GM12878 (cell line): ENCODE data around the gene FAM117B. TPM values are rescaled to one million over a fixed set of nuclear protein-coding genes. Genes with fewer than 3 reads are reported as not detected.
"Not testable (repeated sequence)": the region's sequence is repeated elsewhere in the genome, so short reads cannot be mapped to it uniquely, and the experiment has no call there.

Experiments
- ATAC-seq: fragments of 200-7000 bp; cut with Tn5 transposase; 3 replicates; pipeline ENCODE4 v1.9.1; 2020; ENCODE audit warnings: mild to moderate bottlenecking, moderate library complexity
- BruUV-seq: library from RNA; stranded (reverse); fragments of 400-500 nt; replicated peaks from 2 replicates; lab custom pipeline; 2021; lab: Mats Ljungman, UMichigan
- CTCF ChIA-PET: fragments of 300-600 bp; sonication (Branson Sonifier 250); formaldehyde crosslinking; extraction: SDS; loops from one replicate; lab custom pipeline; 2021; ENCODE audit warnings: inconsistent platforms; lab: Yijun Ruan, JAX
- POLR2A ChIA-PET: fragments of 350-600 bp; formaldehyde crosslinking; extraction: SDS; loops from one replicate; lab custom pipeline; 2021; ENCODE audit warnings: inconsistent platforms; lab: Charles Lee
- RAD21 ChIA-PET: fragments of 300-600 bp; sonication (Branson Sonifier 250); formaldehyde crosslinking; loops from one replicate; lab custom pipeline; 2023; ENCODE audit warnings: antibody characterized with exemption; ENCODE audit not compliant: unreplicated experiment; lab: Charles Lee
- SMC1A ChIA-PET: fragments of 300-600 bp; sonication (Branson Sonifier 250); formaldehyde crosslinking; loops from one replicate; lab custom pipeline; 2023; ENCODE audit not compliant: unreplicated experiment, uncharacterized antibody; lab: Charles Lee
- DNase-seq: peaks from one replicate; pipeline ENCODE4 v3.0.0-alpha.2; 2011; ENCODE audit warnings: low read depth, low spot score
- FAIRE-seq: peaks from 3 replicates; lab custom pipeline; 2011; peaks lifted over from hg19 to GRCh38; lab: Jason Lieb, UNC
- H2AFZ ChIP-seq: 2 replicates; pipeline ENCODE4 v1.6.0; 2011; ENCODE audit warnings: low read depth, low read length, control low read depth; ENCODE audit not compliant: control insufficient read depth
- H3K27ac ChIP-seq: 2 replicates; pipeline ENCODE4 v1.5.1; 2011; ENCODE audit warnings: control low read depth; ENCODE audit not compliant: control insufficient read depth, insufficient read depth
- H3K27me3 ChIP-seq, 2 experiments: replicated peaks in 1 of 2; 2 replicates each; pipeline versions ENCODE4 v1.6.0 to v1.6.1; 2011; ENCODE audit warnings: low read length in 1 of 2; ENCODE audit not compliant: control insufficient read depth in 2 of 2, insufficient read depth in 2 of 2
- H3K36me3 ChIP-seq, 2 experiments: 2 replicates each; pipeline ENCODE4 v1.5.1; 2011; ENCODE audit warnings: low read length in 1 of 2; ENCODE audit not compliant: control insufficient read depth in 2 of 2, insufficient read depth in 2 of 2
- H3K4me1 ChIP-seq: 2 replicates; pipeline ENCODE4 v1.6.1; 2011; ENCODE audit warnings: mild to moderate bottlenecking, low read length, moderate library complexity, mixed read lengths; ENCODE audit not compliant: control insufficient read depth, insufficient read depth
- H3K4me2 ChIP-seq: 2 replicates; pipeline ENCODE4 v1.6.0; 2011; ENCODE audit warnings: control low read depth; ENCODE audit not compliant: control insufficient read depth, insufficient read depth
- H3K4me3 ChIP-seq: fragments of 200-600 bp; sonication (generic); 2 replicates; pipeline ENCODE4 v1.5.1; 2016
- H3K79me2 ChIP-seq: 2 replicates; pipeline ENCODE4 v1.6.0; 2011; ENCODE audit warnings: low read length; ENCODE audit not compliant: control insufficient read depth, insufficient read depth
- H3K9ac ChIP-seq: 2 replicates; pipeline ENCODE4 v1.8.0; 2011; ENCODE audit warnings: low read length, control low read depth, mixed read lengths; ENCODE audit not compliant: control insufficient read depth, insufficient read depth
- H3K9me3 ChIP-seq: replicated peaks from 3 replicates; pipeline ENCODE4 v1.5.1; 2011; ENCODE audit warnings: mild to moderate bottlenecking, low read length; ENCODE audit not compliant: control insufficient read depth, insufficient read depth
- H4K20me1 ChIP-seq: 2 replicates; pipeline ENCODE4 v1.6.0; 2011; ENCODE audit not compliant: control insufficient read depth, insufficient read depth
- MYB ChIP-seq: fragments of 150-350 bp; IDR thresholded peaks from 2 replicates; pipeline ENCODE4 v1.6.1; 2014; ENCODE audit warnings: mild to moderate bottlenecking, low read depth, low read length, borderline replicate concordance
- RAD51 ChIP-seq: fragments of 450-650 bp; IDR thresholded peaks from 2 replicates; pipeline ENCODE4 v1.6.1; 2016; ENCODE audit warnings: moderate library complexity, mild to moderate bottlenecking, inconsistent platforms
- ZBED1 ChIP-seq: IDR thresholded peaks from 2 replicates; pipeline ENCODE4 v1.6.1; 2016; ENCODE audit warnings: borderline replicate concordance
- WGBS: methylation state at CpG from one replicate; pipeline ENCODE4 v1.1.6; 2016; ENCODE audit warnings: low lambda C conversion rate; ENCODE audit not compliant: insufficient replicate concordance, insufficient coverage; ENCODE audit errors: missing lambda C conversion rate; 5-methylcytosine and 5-hydroxymethylcytosine counted together
- in situ Hi-C: fragments of 300-500 bp; cut with MboI; formaldehyde crosslinking; loops from 9 replicates; pipeline ENCODE4 v1.14.3; 2018; ENCODE audit warnings: mixed read lengths
- intact Hi-C: fragments of 100-400 bp; cut with micrococcal nuclease; formaldehyde crosslinking; loops from one replicate; pipeline ENCODE4 v1.14.2; 2022; ENCODE audit not compliant: unreplicated experiment
- polyA plus RNA-seq, 11 experiments: library from polyadenylated mRNA; depleted of rRNA in 4 of 11; unstranded in 6 of 11; stranded (reverse) in 5 of 11; fragments of >200 nt; fragmentation: Nextera tagmentation in 4 of 11; fragmentation: Illumina TruSeq in 1 of 11; extraction: Ambion mirVana in 4 of 11; extraction: Trizol in 1 of 11; gene quantifications; 1 replicate in 1 of 11; 2 replicates in 10 of 11; pipeline versions ENCODE4 v1.2.1 to v1.2.3, GENCODE V29; 2011 to 2016; ENCODE audit warnings: inconsistent platforms in 2 of 11, missing spikeins in 2 of 11, low read depth in 1 of 11
- total RNA-seq, 4 experiments: library from RNA; depleted of rRNA in 3 of 4; stranded (reverse); fragments of >200 nt in 3 of 4; fragmentation: Illumina TruSeq in 1 of 4; extraction: Trizol in 1 of 4; gene quantifications; 2 replicates each; pipeline versions ENCODE4 v1.2.1 to v1.2.3, GENCODE V29; 2013 to 2021
- TF ChIP-seq, protein P1 (sequence below): IDR thresholded peaks from 2 replicates; pipeline ENCODE4 v1.6.1; 2011; ENCODE audit warnings: borderline replicate concordance, low read depth, mild to moderate bottlenecking, moderate library complexity, low read length; ENCODE audit not compliant: insufficient read depth, poor library complexity, severe bottlenecking

FAM117B gene
- total and polyA plus RNA-seq, 10 of the 15 experiments (the other 5 are each of a cell fraction or from before 2014, with no cell fraction given) = 1.6 to 7.6 (median 4.2) TPM

DNA sequence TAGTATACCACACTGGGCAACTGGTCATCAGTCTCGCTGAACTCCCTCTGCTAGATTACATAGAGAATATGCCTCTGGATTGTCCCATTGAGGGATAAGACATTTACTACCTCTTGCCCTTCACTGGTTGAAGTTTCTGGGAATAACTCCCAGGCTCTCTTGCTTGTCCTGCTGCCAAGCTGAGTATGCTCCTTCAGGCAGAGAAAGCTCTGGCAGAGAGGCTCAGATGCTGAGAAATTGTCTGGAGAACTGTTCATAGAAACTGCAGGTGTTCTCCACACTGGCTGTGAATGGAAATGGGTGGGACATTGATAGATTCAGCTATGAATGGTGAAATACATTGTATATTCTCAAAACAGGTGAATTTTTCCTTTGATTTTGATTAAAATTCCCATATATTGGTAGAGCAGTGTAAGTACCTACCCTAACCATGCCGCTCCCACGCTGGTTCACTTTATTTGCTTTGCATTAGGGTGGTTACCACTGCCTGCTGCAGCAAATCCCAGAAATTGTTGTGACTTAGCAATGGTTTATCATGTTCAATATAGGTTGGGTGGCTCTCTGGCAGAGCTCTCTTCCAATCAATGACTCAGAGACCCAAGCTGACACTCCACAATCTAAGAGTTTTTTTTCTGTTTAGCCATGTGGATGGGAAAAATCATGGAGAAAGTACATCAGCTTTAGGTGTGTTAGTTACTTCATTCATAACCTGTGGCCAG, 36.7 kb downstream of the FAM117B start (continued):
- TF ChIP-seq MYB (no peak), RAD51 (no peak), ZBED1 (no peak)
- TF ChIP-seq, protein P1, sequence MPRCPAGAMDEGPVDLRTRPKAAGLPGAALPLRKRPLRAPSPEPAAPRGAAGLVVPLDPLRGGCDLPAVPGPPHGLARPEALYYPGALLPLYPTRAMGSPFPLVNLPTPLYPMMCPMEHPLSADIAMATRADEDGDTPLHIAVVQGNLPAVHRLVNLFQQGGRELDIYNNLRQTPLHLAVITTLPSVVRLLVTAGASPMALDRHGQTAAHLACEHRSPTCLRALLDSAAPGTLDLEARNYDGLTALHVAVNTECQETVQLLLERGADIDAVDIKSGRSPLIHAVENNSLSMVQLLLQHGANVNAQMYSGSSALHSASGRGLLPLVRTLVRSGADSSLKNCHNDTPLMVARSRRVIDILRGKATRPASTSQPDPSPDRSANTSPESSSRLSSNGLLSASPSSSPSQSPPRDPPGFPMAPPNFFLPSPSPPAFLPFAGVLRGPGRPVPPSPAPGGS = no peak

DNA sequence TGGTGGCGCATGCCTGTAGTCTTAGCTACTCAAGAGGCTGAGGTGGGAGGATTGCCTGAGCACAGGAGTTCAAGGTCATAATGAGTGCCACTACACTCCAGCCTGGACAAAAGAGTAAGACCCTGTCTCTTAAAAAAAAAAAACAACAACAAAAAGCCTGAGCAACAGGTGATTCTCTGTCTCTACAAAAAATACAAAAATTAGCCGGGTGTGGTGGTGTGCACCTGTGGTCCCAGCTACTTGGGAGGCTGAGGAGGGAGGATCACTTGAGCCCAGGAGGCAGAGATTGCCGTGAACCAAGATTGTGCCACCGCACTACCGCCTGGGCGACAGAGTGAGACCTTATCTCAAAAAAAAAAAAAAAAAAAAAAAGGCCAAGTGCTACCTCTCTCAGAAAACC, 40.3 kb downstream of the FAM117B start:
- H3K27me3 ChIP-seq, DNase-seq, H3K36me3 ChIP-seq, H3K4me1 ChIP-seq, FAIRE-seq, intact Hi-C loops, H3K9me3 ChIP-seq, ATAC-seq, H3K4me3 ChIP-seq, H3K9ac ChIP-seq, BruUV-seq, H3K4me2 ChIP-seq, H3K79me2 ChIP-seq, in situ Hi-C loops, H4K20me1 ChIP-seq, H2AFZ ChIP-seq, H3K27ac ChIP-seq: not testable (repeated sequence)
- ChIA-PET RAD21 (interaction anchor here (0.7 kb wide), 1 partner anchor 35 kb away, joined by 3 read pairs; no protein-coding TSS in a partner anchor), CTCF (interaction anchor here (2.0 kb wide), 1 partner anchor 87 kb away, joined by 8 read pairs; no protein-coding TSS in a partner anchor), SMC1A (interaction anchor here (1.1 kb wide), 1 partner anchor 14 kb away, joined by 4 read pairs; no protein-coding TSS in a partner anchor), POLR2A (interaction anchor here (0.6 to 1.2 kb wide), 3 partner anchors 16 to 123 kb away, joined by 3 to 5 read pairs (median 3); no protein-coding TSS in a partner anchor)
- whole genome bisulfite sequencing = 100% methylated on average over 4 of the region's 6 CpGs
